ENCODE data around the gene DYNLT1.
"Not testable (repeated sequence)": the region's sequence is repeated elsewhere in the genome, so short reads cannot be mapped to it uniquely, and the experiment has no call there.

DYNLT1 gene

DNA sequence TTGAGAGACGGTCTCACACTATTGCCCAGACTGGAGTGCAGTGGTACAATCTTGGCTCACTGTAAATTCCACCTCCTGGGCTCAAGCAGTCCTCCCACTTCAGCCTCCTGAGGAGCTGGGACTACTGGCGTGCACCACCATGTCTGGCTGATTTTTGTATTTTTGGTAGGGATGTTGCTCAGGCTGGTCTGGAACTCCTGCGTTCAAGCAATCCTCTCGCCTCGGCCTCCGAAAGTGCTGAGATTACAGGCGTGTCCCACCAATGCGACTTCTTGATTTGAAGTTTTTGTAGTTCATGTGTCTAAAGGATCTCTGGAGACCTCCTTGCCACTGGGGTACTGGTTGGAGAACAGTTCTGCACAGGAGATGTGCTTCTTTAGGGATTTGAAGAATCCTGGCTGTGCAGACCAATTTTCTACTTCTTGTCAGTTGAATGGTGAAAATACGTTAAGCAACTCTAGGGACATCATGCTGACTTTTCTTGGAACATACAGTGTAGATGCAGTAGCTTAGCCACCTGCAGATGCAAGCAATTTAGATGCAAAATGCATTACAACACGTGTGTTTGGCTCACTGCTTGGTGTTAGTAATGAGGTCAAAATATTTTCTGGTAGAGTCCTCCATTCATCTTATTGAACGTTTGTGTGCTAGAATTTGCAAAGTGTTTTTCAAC, 33.5 kb upstream of the DYNLT1 start:
- Histone ChIP-seq H3K9ac (ENCODE audit: low read depth, low read length, poor library complexity, severe bottlenecking) (no peak overlapping the region), H3F3A (ENCODE audit: low read depth) (no peaks in the 10 kb centered on the region), H2AFZ (ENCODE audit: low read length) (no peak overlapping the region), H3K4me2 (ENCODE audit: low read depth, low read length, poor library complexity, severe bottlenecking) (no peak overlapping the region), H3K9me2 (replicated peaks; ENCODE audit: low read depth, low read length) (no peaks in the 10 kb centered on the region), H4K20me1 (ENCODE audit: insufficient read depth, low read length, poor library complexity, severe bottlenecking) (no peaks in the 10 kb centered on the region), H3K79me2 (ENCODE audit: insufficient read depth, low read length) (no peaks in the 10 kb centered on the region), H3K4me1 (ENCODE audit: insufficient read depth, low read length, poor library complexity, severe bottlenecking) (no peaks in the 10 kb centered on the region), H3K27me3 (ENCODE audit: insufficient read depth, low read length, poor library complexity, severe bottlenecking) (peaks cover 3% of the 10 kb centered on the region), H3K4me3 (ENCODE audit: low read length, poor library complexity, severe bottlenecking) (no peak overlapping the region), H3K9me3 (ENCODE audit: insufficient read depth, low read depth, low read length) (no peaks in the 10 kb centered on the region), H3K36me3 (ENCODE audit: insufficient read depth, low read length) (no peaks in the 10 kb centered on the region)
- TF ChIP-seq, protein P1, sequence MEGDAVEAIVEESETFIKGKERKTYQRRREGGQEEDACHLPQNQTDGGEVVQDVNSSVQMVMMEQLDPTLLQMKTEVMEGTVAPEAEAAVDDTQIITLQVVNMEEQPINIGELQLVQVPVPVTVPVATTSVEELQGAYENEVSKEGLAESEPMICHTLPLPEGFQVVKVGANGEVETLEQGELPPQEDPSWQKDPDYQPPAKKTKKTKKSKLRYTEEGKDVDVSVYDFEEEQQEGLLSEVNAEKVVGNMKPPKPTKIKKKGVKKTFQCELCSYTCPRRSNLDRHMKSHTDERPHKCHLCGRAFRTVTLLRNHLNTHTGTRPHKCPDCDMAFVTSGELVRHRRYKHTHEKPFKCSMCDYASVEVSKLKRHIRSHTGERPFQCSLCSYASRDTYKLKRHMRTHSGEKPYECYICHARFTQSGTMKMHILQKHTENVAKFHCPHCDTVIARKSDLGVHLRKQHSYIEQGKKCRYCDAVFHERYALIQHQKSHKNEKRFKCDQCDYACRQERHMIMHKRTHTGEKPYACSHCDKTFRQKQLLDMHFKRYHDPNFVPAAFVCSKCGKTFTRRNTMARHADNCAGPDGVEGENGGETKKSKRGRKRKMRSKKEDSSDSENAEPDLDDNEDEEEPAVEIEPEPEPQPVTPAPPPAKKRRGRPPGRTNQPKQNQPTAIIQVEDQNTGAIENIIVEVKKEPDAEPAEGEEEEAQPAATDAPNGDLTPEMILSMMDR (conservative IDR thresholded peaks at IDR 0.05; ENCODE audit: low read length): no peak
- no peak for TF ChIP-seq EZH2phosphoT487 (IDR thresholded peaks at IDR 0.05; ENCODE audit: borderline replicate concordance)

DNA sequence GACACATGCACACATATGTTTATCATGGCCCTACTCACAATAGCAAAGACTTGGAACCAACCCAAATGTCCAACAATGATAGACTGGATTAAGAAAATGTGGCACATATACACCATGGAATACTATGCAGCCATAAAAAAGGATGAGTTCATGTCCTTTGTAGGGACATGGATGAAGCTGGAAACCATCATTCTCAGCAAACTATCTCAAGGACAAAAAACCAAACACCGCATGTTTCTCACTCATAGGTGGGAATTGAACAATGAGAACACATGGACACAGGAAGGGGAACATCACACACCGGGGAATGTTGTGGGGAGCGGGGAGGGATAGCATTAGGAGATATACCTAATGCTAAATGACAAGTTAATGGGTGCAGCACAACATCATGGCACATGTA, 32.6 kb upstream of the DYNLT1 start:
- H3K36me3 ChIP-seq (ENCODE audit: insufficient read depth, low read length); H3K4me3 ChIP-seq (ENCODE audit: low read length, poor library complexity, severe bottlenecking); H3K27me3 ChIP-seq (ENCODE audit: insufficient read depth, low read length, poor library complexity, severe bottlenecking); H3K4me1 ChIP-seq (ENCODE audit: insufficient read depth, low read length, poor library complexity, severe bottlenecking); H3K79me2 ChIP-seq (ENCODE audit: insufficient read depth, low read length); H3K9me2 ChIP-seq (replicated peaks; ENCODE audit: low read depth, low read length); H3F3A ChIP-seq (ENCODE audit: low read depth); H2AFZ ChIP-seq (ENCODE audit: low read length); H4K20me1 ChIP-seq (ENCODE audit: insufficient read depth, low read length, poor library complexity, severe bottlenecking); H3K9me3 ChIP-seq (ENCODE audit: insufficient read depth, low read depth, low read length); H3K4me2 ChIP-seq (ENCODE audit: low read depth, low read length, poor library complexity, severe bottlenecking); H3K9ac ChIP-seq (ENCODE audit: low read depth, low read length, poor library complexity, severe bottlenecking): not testable (repeated sequence)

DNA sequence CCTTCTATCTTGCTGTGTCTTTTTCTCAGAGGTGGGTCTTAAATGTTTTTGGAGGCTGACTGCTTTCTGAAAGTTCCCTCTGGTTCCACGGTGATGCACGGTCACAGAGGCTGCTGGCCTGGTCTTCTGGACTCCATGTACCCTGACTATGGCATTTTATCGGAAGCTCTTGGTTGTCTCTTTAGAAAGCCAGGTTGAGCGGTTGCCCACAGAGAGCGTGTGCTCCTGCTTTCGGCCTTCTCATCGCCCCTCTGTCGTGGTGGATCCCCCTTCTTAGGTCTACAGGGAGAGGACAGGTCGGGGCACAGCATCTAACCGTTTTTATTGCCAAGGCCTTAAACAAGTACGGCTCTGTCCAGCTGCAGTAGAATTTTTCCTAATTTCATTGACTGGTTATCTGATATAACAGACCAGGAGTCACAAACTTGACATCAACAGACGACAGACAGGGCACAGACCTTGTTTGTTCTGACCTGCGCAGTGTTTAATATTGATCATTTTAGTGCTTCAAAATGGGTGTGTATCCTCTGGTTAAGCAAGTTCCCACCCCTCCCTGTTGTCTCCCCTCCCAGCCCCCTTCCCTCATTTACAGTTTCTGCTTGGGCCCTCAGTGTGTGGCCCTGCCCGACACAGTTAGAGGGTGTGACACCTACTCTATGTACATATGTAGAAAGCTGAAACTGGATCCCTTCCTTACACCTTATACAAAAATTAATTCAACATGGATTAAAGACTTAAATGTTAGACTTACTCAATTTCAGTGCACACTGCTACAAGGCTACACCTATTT, 30.0 kb upstream of the DYNLT1 start:
- Histone ChIP-seq H3K4me2 (ENCODE audit: low read depth, low read length, poor library complexity, severe bottlenecking) (no peak overlapping the region), H3K9me3 (ENCODE audit: insufficient read depth, low read depth, low read length) (no peaks in the 10 kb centered on the region), H3K4me1 (ENCODE audit: insufficient read depth, low read length, poor library complexity, severe bottlenecking) (no peaks in the 10 kb centered on the region), H3K27me3 (ENCODE audit: insufficient read depth, low read length, poor library complexity, severe bottlenecking) (peaks cover 5% of the 10 kb centered on the region), H3K4me3 (ENCODE audit: low read length, poor library complexity, severe bottlenecking) (no peak overlapping the region), H4K20me1 (ENCODE audit: insufficient read depth, low read length, poor library complexity, severe bottlenecking) (no peaks in the 10 kb centered on the region), H3K36me3 (ENCODE audit: insufficient read depth, low read length) (no peaks in the 10 kb centered on the region), H3K9me2 (replicated peaks; ENCODE audit: low read depth, low read length) (no peaks in the 10 kb centered on the region), H3F3A (ENCODE audit: low read depth) (no peaks in the 10 kb centered on the region), H2AFZ (ENCODE audit: low read length) (no peak overlapping the region), H3K79me2 (ENCODE audit: insufficient read depth, low read length) (no peaks in the 10 kb centered on the region), H3K9ac (ENCODE audit: low read depth, low read length, poor library complexity, severe bottlenecking) (no peak overlapping the region)
- no peak for TF ChIP-seq EZH2phosphoT487 (IDR thresholded peaks at IDR 0.05; ENCODE audit: borderline replicate concordance)
- TF ChIP-seq, protein P1 (conservative IDR thresholded peaks at IDR 0.05; ENCODE audit: low read length): no peak

All from Loucy (cell line).